Measurements from ENCODE around the gene ARMC5.

The ARMC5 gene

GRCh38 chr16:31508706-31509195 is 49.5 kb downstream of the ARMC5 start:
- DNase-seq (no peak), ATAC-seq (ENCODE audit: insufficient read depth, low read depth) (no peak)
- Histone ChIP-seq H3K36me3 (ENCODE audit: insufficient read depth, low read length) (peaks cover 22% of the 10 kb centered on the region), H3K27me3 (ENCODE audit: insufficient read depth, low read length, poor library complexity) (no peaks in the 10 kb centered on the region), H3K4me1 (ENCODE audit: insufficient read depth, low read length) (peaks cover 34% of the 10 kb centered on the region), H4K20me1 (ENCODE audit: insufficient read depth, low read length) (no peaks in the 10 kb centered on the region), H3K79me2 (ENCODE audit: insufficient read depth, low read length) (peaks cover 32% of the 10 kb centered on the region), H3K9ac (ENCODE audit: low read depth, low read length) (peak overlapping the region; percentile 85), H3K9me3 (ENCODE audit: insufficient read depth, low read length, severe bottlenecking) (no peaks in the 10 kb centered on the region), H2AFZ (ENCODE audit: low read depth, low read length) (peak overlapping the region; percentile 72), H3K4me2 (ENCODE audit: insufficient read depth, low read length) (peak overlapping the region; percentile 92), H3K27ac (ENCODE audit: low read length) (peak overlapping the region; percentile 88), H3K4me3 (ENCODE audit: low read depth in 1 of 2, low read length in 2 of 2) (peak overlapping the region; percentile 88 to 89)
- TF ChIP-seq EZH2 (IDR thresholded peaks at IDR 0.05; ENCODE audit: borderline replicate concordance, low read depth, low read length, severe bottlenecking) = no peak
- TF ChIP-seq, protein P1, sequence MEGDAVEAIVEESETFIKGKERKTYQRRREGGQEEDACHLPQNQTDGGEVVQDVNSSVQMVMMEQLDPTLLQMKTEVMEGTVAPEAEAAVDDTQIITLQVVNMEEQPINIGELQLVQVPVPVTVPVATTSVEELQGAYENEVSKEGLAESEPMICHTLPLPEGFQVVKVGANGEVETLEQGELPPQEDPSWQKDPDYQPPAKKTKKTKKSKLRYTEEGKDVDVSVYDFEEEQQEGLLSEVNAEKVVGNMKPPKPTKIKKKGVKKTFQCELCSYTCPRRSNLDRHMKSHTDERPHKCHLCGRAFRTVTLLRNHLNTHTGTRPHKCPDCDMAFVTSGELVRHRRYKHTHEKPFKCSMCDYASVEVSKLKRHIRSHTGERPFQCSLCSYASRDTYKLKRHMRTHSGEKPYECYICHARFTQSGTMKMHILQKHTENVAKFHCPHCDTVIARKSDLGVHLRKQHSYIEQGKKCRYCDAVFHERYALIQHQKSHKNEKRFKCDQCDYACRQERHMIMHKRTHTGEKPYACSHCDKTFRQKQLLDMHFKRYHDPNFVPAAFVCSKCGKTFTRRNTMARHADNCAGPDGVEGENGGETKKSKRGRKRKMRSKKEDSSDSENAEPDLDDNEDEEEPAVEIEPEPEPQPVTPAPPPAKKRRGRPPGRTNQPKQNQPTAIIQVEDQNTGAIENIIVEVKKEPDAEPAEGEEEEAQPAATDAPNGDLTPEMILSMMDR (IDR thresholded peaks at IDR 0.05; ENCODE audit: borderline replicate concordance, extremely low read depth, low read length, poor library complexity, severe bottlenecking) = no peak

DNA sequence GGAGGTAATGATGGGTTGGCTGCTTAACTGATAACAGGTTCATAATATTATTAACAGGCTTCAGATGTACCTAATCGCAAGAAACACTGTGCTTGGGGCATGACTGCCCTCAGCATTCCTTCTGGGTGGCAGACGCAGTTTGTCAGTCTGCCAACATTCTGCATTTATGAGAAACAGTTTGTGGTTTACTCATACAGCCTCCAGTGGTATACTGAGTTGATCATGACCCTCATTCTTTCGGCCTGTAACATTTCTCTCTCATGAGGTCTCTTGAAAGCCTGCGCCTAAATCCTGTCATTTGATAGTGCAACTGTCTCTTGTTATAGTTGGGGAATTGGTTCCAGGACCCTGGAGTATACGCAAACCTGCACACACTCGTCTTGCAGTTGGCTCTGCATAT is 53.8 kb downstream of the ARMC5 start:
- Histone ChIP-seq H3K4me1 (ENCODE audit: insufficient read depth, low read length) (peaks cover 14% of the 10 kb centered on the region), H3K4me3 (ENCODE audit: low read depth in 1 of 2, low read length in 2 of 2) (no peak overlapping the region), H4K20me1 (ENCODE audit: insufficient read depth, low read length) (no peaks in the 10 kb centered on the region), H3K27ac (ENCODE audit: low read length) (no peak overlapping the region), H3K27me3 (ENCODE audit: insufficient read depth, low read length, poor library complexity) (no peaks in the 10 kb centered on the region), H3K36me3 (ENCODE audit: insufficient read depth, low read length) (no peaks in the 10 kb centered on the region; the same call in 1 of the 2 replicates), H3K4me2 (ENCODE audit: insufficient read depth, low read length) (no peak overlapping the region), H3K9ac (ENCODE audit: low read depth, low read length) (no peak overlapping the region), H2AFZ (ENCODE audit: low read depth, low read length) (no peak overlapping the region), H3K79me2 (ENCODE audit: insufficient read depth, low read length) (peaks cover 11% of the 10 kb centered on the region), H3K9me3 (ENCODE audit: insufficient read depth, low read length, severe bottlenecking) (no peaks in the 10 kb centered on the region)
- ATAC-seq (ENCODE audit: insufficient read depth, low read depth) (no peak), DNase-seq (no peak)
- TF ChIP-seq, protein P1 (IDR thresholded peaks at IDR 0.05; ENCODE audit: borderline replicate concordance, extremely low read depth, low read length, poor library complexity, severe bottlenecking) = no peak
- TF ChIP-seq EZH2 (IDR thresholded peaks at IDR 0.05; ENCODE audit: borderline replicate concordance, low read depth, low read length, severe bottlenecking) = no peak

DNA sequence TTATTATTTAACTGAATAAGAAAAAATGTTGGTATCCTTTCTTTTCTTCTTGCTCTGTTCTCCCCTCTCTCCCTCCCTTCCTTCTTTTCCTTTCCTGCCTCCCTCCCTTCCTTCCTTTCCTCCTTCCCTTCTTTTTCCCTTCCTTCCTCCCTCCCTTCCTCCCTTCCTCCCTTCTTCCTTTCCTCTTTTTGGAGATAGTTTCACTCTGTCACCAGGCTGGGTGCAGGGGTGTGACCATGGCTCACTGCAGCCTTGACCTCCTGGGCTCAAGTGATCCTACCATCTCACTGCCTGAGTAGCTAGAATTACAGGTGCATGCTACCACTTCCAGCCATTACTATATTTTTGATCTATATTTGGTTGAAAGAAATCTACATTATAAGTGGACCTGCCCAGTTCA is 54.6 kb downstream of the ARMC5 start:
- peaks cover 12% of the 10 kb centered on the region for H3K4me1 ChIP-seq (ENCODE audit: insufficient read depth, low read length)
- DNase-seq (no peak), ATAC-seq (ENCODE audit: insufficient read depth, low read depth) (no peak)
- H3K27me3 ChIP-seq (ENCODE audit: insufficient read depth, low read length, poor library complexity) = no peaks in the 10 kb centered on the region
- H4K20me1 ChIP-seq (ENCODE audit: insufficient read depth, low read length) = no peaks in the 10 kb centered on the region
- no peak overlapping the region for H3K27ac ChIP-seq (ENCODE audit: low read length)
- TF ChIP-seq, protein P1 (IDR thresholded peaks at IDR 0.05; ENCODE audit: borderline replicate concordance, extremely low read depth, low read length, poor library complexity, severe bottlenecking) = no peak
- no peak for TF ChIP-seq EZH2 (IDR thresholded peaks at IDR 0.05; ENCODE audit: borderline replicate concordance, low read depth, low read length, severe bottlenecking)
- peaks cover 4% of the 10 kb centered on the region for H3K79me2 ChIP-seq (ENCODE audit: insufficient read depth, low read length)
- H3K9me3 ChIP-seq (ENCODE audit: insufficient read depth, low read length, severe bottlenecking) = no peaks in the 10 kb centered on the region
- no peak overlapping the region for H3K4me3 ChIP-seq (ENCODE audit: low read depth in 1 of 2, low read length in 2 of 2)
- no peak overlapping the region for H2AFZ ChIP-seq (ENCODE audit: low read depth, low read length)
- no peak overlapping the region for H3K4me2 ChIP-seq (ENCODE audit: insufficient read depth, low read length)
- no peak overlapping the region for H3K9ac ChIP-seq (ENCODE audit: low read depth, low read length)
- no peaks in the 10 kb centered on the region for H3K36me3 ChIP-seq (ENCODE audit: insufficient read depth, low read length)
